H1 (cell line): ENCODE results near the gene RPS6KB2. TPM values are rescaled to one million over a fixed set of nuclear protein-coding genes. Genes with fewer than 3 reads are reported as not detected.

Source experiments
- CTCF ChIA-PET: fragments of 300-600 bp; sonication (Branson Sonifier 250); formaldehyde crosslinking; loops from one replicate; lab custom pipeline; 2021; ENCODE audit not compliant: partially characterized antibody; lab: Charles Lee
- POLR2A ChIA-PET: fragments of 300-600 bp; sonication (Branson Sonifier 250); formaldehyde crosslinking; loops from one replicate; lab custom pipeline; 2021; ENCODE audit warnings: inconsistent platforms; ENCODE audit not compliant: partially characterized antibody; lab: Charles Lee
- DNase-seq, 2 experiments: peaks; one replicate each; pipeline versions ENCODE4 v3.0.0 to v3.0.0-alpha.2; 2010 to 2022; ENCODE audit warnings: low spot score in 2 of 2, low read depth in 1 of 2, mixed read lengths in 1 of 2
- FAIRE-seq: peaks from 2 replicates; lab custom pipeline; 2011; peaks lifted over from hg19 to GRCh38; lab: Jason Lieb, UNC
- H2AFZ ChIP-seq: 2 replicates; pipeline ENCODE4 v1.8.1; 2012; ENCODE audit warnings: low read length, inconsistent platforms
- H2AK5ac ChIP-seq: 2 replicates; pipeline ENCODE4 v1.6.1; 2013; ENCODE audit warnings: low read depth, low read length
- H2BK120ac ChIP-seq: replicated peaks from 2 replicates; pipeline ENCODE3; 2013; ENCODE audit warnings: low read depth, low read length, inconsistent platforms
- H2BK12ac ChIP-seq: 2 replicates; pipeline ENCODE4 v1.6.1; 2013; ENCODE audit warnings: low read depth, low read length
- H2BK15ac ChIP-seq: 2 replicates; pipeline ENCODE4 v1.6.1; 2013; ENCODE audit warnings: low read length
- H2BK20ac ChIP-seq: 2 replicates; pipeline ENCODE4 v1.6.1; 2013; ENCODE audit warnings: low read length
- H2BK5ac ChIP-seq: 2 replicates; pipeline ENCODE4 v1.6.1; 2013; ENCODE audit warnings: low read depth, low read length
- H3K14ac ChIP-seq: 2 replicates; pipeline ENCODE4 v1.6.1; 2013; ENCODE audit warnings: inconsistent platforms; ENCODE audit not compliant: insufficient read length
- H3K18ac ChIP-seq: 2 replicates; pipeline ENCODE4 v1.6.1; 2013; ENCODE audit warnings: low read length; ENCODE audit errors: extremely low read depth
- H3K23ac ChIP-seq: 2 replicates; pipeline ENCODE4 v1.6.1; 2013; ENCODE audit warnings: inconsistent platforms; ENCODE audit not compliant: insufficient read length
- H3K23me2 ChIP-seq: 2 replicates; pipeline ENCODE4 v1.6.1; 2013; ENCODE audit warnings: low read depth, low read length
- H3K27ac ChIP-seq: 2 replicates; pipeline ENCODE4 v1.6.1; 2011; ENCODE audit warnings: low read depth, low read length, inconsistent platforms
- H3K27me3 ChIP-seq, 4 experiments: replicated peaks in 1 of 4; 1 replicate in 1 of 4; 2 replicates in 3 of 4; pipeline versions ENCODE4 v1.6.1 to v1.8.1; 2011 to 2013; ENCODE audit warnings: low read length in 3 of 4, mild to moderate bottlenecking in 3 of 4, inconsistent platforms in 2 of 4, mixed read lengths in 2 of 4, moderate library complexity in 1 of 4; ENCODE audit not compliant: control insufficient read depth in 3 of 4, insufficient read depth in 3 of 4; ENCODE audit errors: extremely low read depth in 1 of 4
- H3K36me3 ChIP-seq, 4 experiments: 2 replicates each; pipeline versions ENCODE4 v1.6.1 to v1.8.1; 2011 to 2013; ENCODE audit warnings: mild to moderate bottlenecking in 4 of 4, low read length in 3 of 4, moderate library complexity in 2 of 4, control low read depth in 1 of 4, inconsistent platforms in 1 of 4; ENCODE audit not compliant: insufficient read depth in 4 of 4, control insufficient read depth in 2 of 4
- H3K4ac ChIP-seq: replicated peaks from 2 replicates; pipeline ENCODE3; 2013; ENCODE audit warnings: low read length, low read depth, mixed read lengths, inconsistent platforms; ENCODE audit not compliant: insufficient read length
- H3K4me1 ChIP-seq, 4 experiments: replicated peaks in 1 of 4; 1 replicate in 1 of 4; 2 replicates in 3 of 4; pipeline versions ENCODE4 v1.6.1 to v1.8.1; 2011 to 2013; ENCODE audit warnings: low read length in 3 of 4, inconsistent platforms in 2 of 4, mixed read lengths in 1 of 4; ENCODE audit not compliant: insufficient read depth in 4 of 4, control insufficient read depth in 3 of 4
- H3K4me2 ChIP-seq, 2 experiments: 2 replicates each; pipeline versions ENCODE4 v1.6.1 to v1.8.1; 2011 to 2013; ENCODE audit warnings: low read depth in 2 of 2, low read length in 2 of 2, control low read depth in 1 of 2, inconsistent platforms in 1 of 2, mild to moderate bottlenecking in 1 of 2; ENCODE audit not compliant: insufficient read depth in 1 of 2
- H3K4me3 ChIP-seq, 4 experiments: fragments of 200-600, 300-600 bp in 1 of 4; sonication (generic), shearing (Covaris generic), sonication (Bioruptor Twin) in 1 of 4; 2 replicates each; pipeline versions ENCODE4 v1.5.1 to v1.8.1; 2011 to 2016; ENCODE audit warnings: low read length in 4 of 4, low read depth in 3 of 4, control low read depth in 2 of 4, inconsistent platforms in 2 of 4, mild to moderate bottlenecking in 2 of 4, mixed read lengths in 1 of 4, moderate library complexity in 1 of 4; ENCODE audit not compliant: insufficient read depth in 2 of 4; ENCODE audit errors: extremely low read depth in 1 of 4
- H3K56ac ChIP-seq: replicated peaks from 2 replicates; pipeline ENCODE3; 2013; ENCODE audit warnings: low read depth, mild to moderate bottlenecking, mixed read lengths, low read length, inconsistent platforms; ENCODE audit not compliant: insufficient read length
- H3K79me1 ChIP-seq: 2 replicates; pipeline ENCODE4 v1.6.1; 2013; ENCODE audit warnings: low read depth, low read length, control low read depth
- H3K79me2 ChIP-seq, 2 experiments: 2 replicates each; pipeline versions ENCODE4 v1.6.1 to v1.8.1; 2012 to 2013; ENCODE audit warnings: low read length in 2 of 2, mild to moderate bottlenecking in 2 of 2, inconsistent platforms in 1 of 2; ENCODE audit not compliant: insufficient read depth in 2 of 2, control insufficient read depth in 1 of 2
- H3K9ac ChIP-seq, 4 experiments: replicated peaks in 1 of 4; 1 replicate in 1 of 4; 2 replicates in 3 of 4; pipeline versions ENCODE4 v1.6.1 to v1.8.1; 2011 to 2013; ENCODE audit warnings: low read depth in 3 of 4, low read length in 3 of 4, control low read depth in 2 of 4, mild to moderate bottlenecking in 2 of 4, moderate library complexity in 2 of 4, inconsistent platforms in 1 of 4; ENCODE audit errors: extremely low read depth in 1 of 4
- H3K9me3 ChIP-seq, 2 experiments: 2 replicates each; pipeline versions ENCODE4 v1.6.1 to v1.8.1; 2012 to 2013; ENCODE audit warnings: mild to moderate bottlenecking in 2 of 2, moderate library complexity in 2 of 2, control low read depth in 1 of 2, inconsistent platforms in 1 of 2, low read depth in 1 of 2, low read length in 1 of 2, mixed read lengths in 1 of 2; ENCODE audit not compliant: insufficient read depth in 2 of 2
- H4K20me1 ChIP-seq, 2 experiments: replicated peaks in 1 of 2; 2 replicates each; pipeline versions ENCODE3 to v1.8.1; 2011 to 2013; ENCODE audit warnings: inconsistent platforms in 2 of 2, low read length in 2 of 2, mild to moderate bottlenecking in 1 of 2; ENCODE audit not compliant: insufficient read depth in 2 of 2, control insufficient read depth in 1 of 2
- H4K5ac ChIP-seq: 2 replicates; pipeline ENCODE4 v1.6.1; 2013; ENCODE audit warnings: low read length, low read depth, mixed read lengths, inconsistent platforms; ENCODE audit not compliant: insufficient read length
- H4K8ac ChIP-seq: 2 replicates; pipeline ENCODE4 v1.8.0; 2013; ENCODE audit warnings: mild to moderate bottlenecking, moderate library complexity, low read length, inconsistent platforms; ENCODE audit not compliant: insufficient read depth; ENCODE audit errors: extremely low read depth
- H4K91ac ChIP-seq: replicated peaks from 2 replicates; pipeline ENCODE3; 2013; ENCODE audit warnings: low read length, mixed read lengths, inconsistent platforms; ENCODE audit not compliant: insufficient read length
- ASH2L ChIP-seq: fragments of 200-600, 300-600 bp; sonication (generic); IDR thresholded peaks from one replicate; pipeline ENCODE4 v1.7.1; 2017; ENCODE audit warnings: low read length
- JUND ChIP-seq: IDR thresholded peaks from 2 replicates; pipeline ENCODE4 v1.6.1; 2011; ENCODE audit warnings: mild to moderate bottlenecking, improper control_type of control experiment, low read length
- KDM1A ChIP-seq: fragments of 200-600, 300-600 bp; sonication (generic); IDR thresholded peaks from 2 replicates; pipeline ENCODE4 v1.7.1; 2016; ENCODE audit warnings: mild to moderate bottlenecking, low read length, borderline replicate concordance
- NANOG ChIP-seq: IDR thresholded peaks from 2 replicates; pipeline ENCODE4 v1.6.1; 2011; ENCODE audit warnings: low read length, low read depth, mild to moderate bottlenecking, inconsistent platforms; ENCODE audit not compliant: insufficient read depth, poor library complexity, severe bottlenecking
- PHF8 ChIP-seq: fragments of 200-600 bp; sonication (generic); conservative IDR thresholded peaks from 2 replicates; pipeline ENCODE4 v1.7.1; 2012; ENCODE audit warnings: low read depth, mild to moderate bottlenecking, inconsistent platforms, low read length, moderate library complexity
- RBBP5 ChIP-seq: IDR thresholded peaks from 2 replicates; pipeline ENCODE4 v1.7.1; 2012; ENCODE audit warnings: low read depth, mild to moderate bottlenecking, inconsistent platforms, low read length, moderate library complexity, borderline replicate concordance
- RNF2 ChIP-seq: fragments of 200-900, 300-1000 bp; sonication (generic); IDR thresholded peaks from 2 replicates; pipeline ENCODE4 v1.7.1; 2016; ENCODE audit warnings: borderline replicate concordance, low read depth, mild to moderate bottlenecking, antibody characterized with exemption, low read length; ENCODE audit not compliant: poor library complexity, severe bottlenecking; ENCODE audit errors: missing control alignments
- SIX5 ChIP-seq: IDR thresholded peaks from 2 replicates; pipeline ENCODE4 v1.6.1; 2011; ENCODE audit warnings: mild to moderate bottlenecking, low read depth, low read length
- SP1 ChIP-seq: IDR thresholded peaks from 2 replicates; pipeline ENCODE4 v1.6.1; 2011; ENCODE audit warnings: low read depth, low read length
- TCF12 ChIP-seq: IDR thresholded peaks from 2 replicates; pipeline ENCODE4 v1.6.1; 2011; ENCODE audit warnings: low read depth, mild to moderate bottlenecking, low read length
- WGBS, 2 experiments: shearing (Covaris generic) in 1 of 2; methylation state at CpG; one replicate each; pipeline versions ENCODE4 v1.1.6 to v1.1.7; 2013 to 2015; ENCODE audit warnings: low lambda C conversion rate in 2 of 2, mixed read lengths in 2 of 2, inconsistent platforms in 1 of 2, low coverage in 1 of 2, missing lambda C conversion rate in 1 of 2; ENCODE audit not compliant: insufficient replicate concordance in 2 of 2, insufficient coverage in 1 of 2, insufficient read length in 1 of 2; ENCODE audit errors: extremely low coverage in 1 of 2, missing lambda C conversion rate in 1 of 2; 5-methylcytosine and 5-hydroxymethylcytosine counted together
- polyA plus RNA-seq, 7 experiments: library from polyadenylated mRNA; depleted of rRNA in 3 of 7; stranded (reverse) in 5 of 7; unstranded in 2 of 7; fragments of >200 nt in 5 of 7; fragments of 200-250 nt in 2 of 7; gene quantifications; 1 replicate in 5 of 7; 2 replicates in 1 of 7; 4 replicates in 1 of 7; pipeline versions ENCODE4 v1.2.1 to v1.2.3, GENCODE V29; 2011 to 2013; ENCODE audit warnings: missing spikeins in 2 of 7, mixed read lengths in 2 of 7
- total RNA-seq: library from RNA; stranded (reverse); fragmentation: NEBNext Ultra II Directional; extraction: Animal tissue kit (Norgen Biotek cat#: 25700); gene quantifications from 2 replicates; pipeline ENCODE4 v1.2.1, GENCODE V29; 2021
- TF ChIP-seq, protein P1 (sequence below): IDR thresholded peaks from 2 replicates; pipeline ENCODE4 v1.6.1; 2011; ENCODE audit warnings: low read length, improper control_type of control experiment

The RPS6KB2 gene
- total and polyA plus RNA-seq, 2 of the 8 experiments (the other 6 are each of a cell fraction or from before 2014, with no cell fraction given) = 41.0 to 47.1 TPM

DNA sequence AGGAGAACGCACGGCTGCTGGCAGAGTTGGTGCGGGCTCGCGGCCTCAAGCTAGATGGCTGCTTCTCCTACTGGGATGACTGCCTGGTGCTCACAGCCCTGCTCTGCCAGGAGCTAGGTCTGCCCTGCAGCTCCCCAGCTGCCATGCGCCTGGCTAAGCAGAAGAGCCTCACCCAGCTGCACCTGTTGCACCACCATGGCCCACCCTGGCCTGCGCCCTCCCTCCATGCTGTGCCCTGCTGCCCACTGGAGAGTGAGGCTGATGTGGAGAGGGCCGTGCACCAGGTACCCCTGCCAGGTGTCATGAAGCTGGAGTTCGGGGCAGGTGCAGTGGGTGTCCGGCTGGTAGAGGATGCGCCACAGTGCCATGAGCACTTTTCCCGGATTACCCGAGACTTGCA lies 4.8 kb upstream of the RPS6KB2 start:
- no peak overlapping the region for H3K4me3 ChIP-seq
- FAIRE-seq = no peak
- no peak overlapping the region; the same call in 1 of the 2 replicates for H2BK15ac ChIP-seq
- TF ChIP-seq JUND = no peak
- no peak for TF ChIP-seq KDM1A
- TF ChIP-seq RBBP5 = no peak
- TF ChIP-seq PHF8 = no peak
- TF ChIP-seq NANOG = no peak
- TF ChIP-seq, protein P1, sequence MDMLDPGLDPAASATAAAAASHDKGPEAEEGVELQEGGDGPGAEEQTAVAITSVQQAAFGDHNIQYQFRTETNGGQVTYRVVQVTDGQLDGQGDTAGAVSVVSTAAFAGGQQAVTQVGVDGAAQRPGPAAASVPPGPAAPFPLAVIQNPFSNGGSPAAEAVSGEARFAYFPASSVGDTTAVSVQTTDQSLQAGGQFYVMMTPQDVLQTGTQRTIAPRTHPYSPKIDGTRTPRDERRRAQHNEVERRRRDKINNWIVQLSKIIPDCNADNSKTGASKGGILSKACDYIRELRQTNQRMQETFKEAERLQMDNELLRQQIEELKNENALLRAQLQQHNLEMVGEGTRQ = no peak
- TF ChIP-seq TCF12 = no peak
- no peak for TF ChIP-seq SP1
- TF ChIP-seq ASH2L = no peak
- no peak for TF ChIP-seq SIX5
- no peak for TF ChIP-seq RNF2
- TF ChIP-seq, all 59 proteins: peak for 0
- Histone ChIP-seq H3K4ac (no peak overlapping the region), H3K4me2 (no peak overlapping the region), H3K14ac (no peak overlapping the region), H3K79me1 (no peaks in the 10 kb centered on the region), H3K56ac (no peak overlapping the region), H3K23me2 (peaks cover 14% of the 10 kb centered on the region), H3K4me1 (peaks cover 0 to 9% (median 5%) of the 10 kb centered on the region in 4 experiments; a peak in 4 of 7 replicates), H3K18ac (no peak overlapping the region), H4K8ac (no peak overlapping the region; the same call in 1 of the 2 replicates), H2BK12ac (0 out of 2 replicates have a peak overlapping the region, but pooled peaks have one; percentile 39), H2BK20ac (no peak overlapping the region), H3K36me3 (no peaks in the 10 kb centered on the region), H3K79me2 (no peaks in the 10 kb centered on the region), H3K27ac (no peak overlapping the region), H4K5ac (no peak overlapping the region), H3K23ac (no peak overlapping the region), H3K9me3 (no peaks in the 10 kb centered on the region), H2AFZ (no peak overlapping the region), H2AK5ac (no peak overlapping the region), H2BK5ac (no peak overlapping the region), H3K9ac (no peak overlapping the region), H4K91ac (no peak overlapping the region), H4K20me1 (peaks cover 0 to 3% of the 10 kb centered on the region in 2 experiments), H3K27me3 (peaks cover 0 to 8% (median 5%) of the 10 kb centered on the region in 4 experiments; a peak in 4 of 7 replicates), H2BK120ac (no peak overlapping the region)
- POLR2A ChIA-PET = interaction anchor here (0.9 to 10.2 kb wide), 6 partner anchors 9 to 54 kb away, joined by 3 to 104 read pairs (median 4); partner anchors contain the start of genes PPP1CA and PTPRCAP
- DNase-seq = no peak
- 93% methylated on average over 12 of the region's 13 CpGs; no CpG with 5 or more reads in 1 of the 2 experiments for WGBS, 2 experiments
- CTCF ChIA-PET = interaction anchor here (0.5 to 1.8 kb wide), 7 partner anchors 22 to 327 kb away, joined by 3 to 7 read pairs (median 3); partner anchors contain the start of gene PPP1CA
